Calu3 (cell line): ENCODE data around the gene AIG1. TPM values are rescaled to one million over a fixed set of nuclear protein-coding genes. Genes with fewer than 3 reads are reported as not detected.

Source experiments
- BruUV-seq: library from RNA; stranded (reverse); fragments of 400-500 nt; replicated peaks from 2 replicates; lab custom pipeline; 2021; lab: Mats Ljungman, UMichigan
- CTCF ChIA-PET: fragments of 300-600 bp; sonication (Branson Sonifier 250); formaldehyde crosslinking; loops from one replicate; lab custom pipeline; 2022; ENCODE audit warnings: antibody characterized with exemption; lab: Charles Lee
- DNase-seq: peaks from one replicate; pipeline ENCODE4 v3.0.0; 2022
- H3K27ac Mint-ChIP-seq: one replicate; pipeline ENCODE4 v1.8.0; 2022; ENCODE audit warnings: mixed read lengths; ENCODE audit not compliant: unreplicated experiment
- H3K27me3 Mint-ChIP-seq: one replicate; pipeline ENCODE4 v1.8.0; 2022; ENCODE audit warnings: mixed read lengths; ENCODE audit not compliant: unreplicated experiment
- H3K36me3 Mint-ChIP-seq: one replicate; pipeline ENCODE4 v1.8.0; 2022; ENCODE audit warnings: mild to moderate bottlenecking, moderate library complexity, mixed read lengths; ENCODE audit not compliant: insufficient read depth, unreplicated experiment
- H3K4me1 Mint-ChIP-seq: one replicate; pipeline ENCODE4 v1.8.0; 2022; ENCODE audit warnings: mild to moderate bottlenecking, low read depth, mixed read lengths; ENCODE audit not compliant: unreplicated experiment
- H3K4me3 Mint-ChIP-seq: one replicate; pipeline ENCODE4 v1.8.0; 2022; ENCODE audit warnings: mild to moderate bottlenecking, low read depth, moderate library complexity, mixed read lengths; ENCODE audit not compliant: unreplicated experiment
- H3K9me3 Mint-ChIP-seq: one replicate; pipeline ENCODE4 v1.8.0; 2022; ENCODE audit warnings: low read depth, mixed read lengths; ENCODE audit not compliant: unreplicated experiment
- CTCF ChIP-seq: fragments of 200-600 bp; IDR thresholded peaks from one replicate; pipeline ENCODE4 v1.8.0; 2022; ENCODE audit warnings: antibody characterized with exemption; ENCODE audit not compliant: unreplicated experiment
- intact Hi-C: fragments of 100-400 bp; cut with micrococcal nuclease; formaldehyde crosslinking; loops from one replicate; pipeline ENCODE4 v1.10.0; 2022; ENCODE audit not compliant: unreplicated experiment
- total RNA-seq: library from RNA; stranded (reverse); gene quantifications from 2 replicates; pipeline ENCODE4 v1.2.3, GENCODE V29; 2022

The AIG1 gene
- total RNA-seq, 1 experiment from 2014 or later = 57.2 TPM

DNA sequence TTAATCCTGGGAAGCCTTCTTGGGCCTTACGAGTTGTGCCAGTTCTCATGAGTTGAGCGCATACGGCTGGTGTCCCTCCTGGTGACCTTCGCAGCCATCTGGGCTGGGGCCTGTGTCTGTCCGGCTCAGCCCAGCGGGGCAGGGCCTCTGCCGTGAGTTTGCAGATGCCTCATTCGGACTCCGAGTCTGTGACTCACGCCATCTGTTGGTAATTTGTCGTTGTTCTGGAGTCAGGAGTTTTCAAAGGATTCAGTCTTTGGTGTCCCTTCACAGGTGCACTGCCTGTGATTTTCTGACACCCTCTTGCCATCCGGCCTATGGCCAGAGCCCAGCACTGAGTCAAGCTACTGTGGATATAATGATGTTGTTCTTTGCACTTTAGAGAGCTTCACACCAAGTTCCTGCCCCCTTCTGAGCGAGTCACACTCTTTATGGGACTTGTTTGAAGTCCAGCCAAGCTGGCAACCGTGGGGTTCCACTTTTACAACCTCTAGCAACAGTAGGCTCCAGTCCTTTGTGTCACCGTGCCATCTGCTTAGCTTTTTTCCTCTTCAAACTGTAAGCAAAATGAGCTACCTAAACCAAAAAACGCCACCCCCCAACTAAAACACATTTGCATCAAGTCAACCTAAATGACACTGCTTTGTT is 175.6 kb downstream of the AIG1 start:
- no TSS peak for BruUV-seq
- no peaks in the 10 kb centered on the region for H3K27me3 Mint-ChIP-seq
- H3K27ac Mint-ChIP-seq = no peak overlapping the region
- CTCF ChIA-PET = no interaction called here
- no peaks in the 10 kb centered on the region for H3K9me3 Mint-ChIP-seq
- no peaks in the 10 kb centered on the region for H3K36me3 Mint-ChIP-seq
- no peaks in the 10 kb centered on the region for H3K4me1 Mint-ChIP-seq
- no peak overlapping the region for H3K4me3 Mint-ChIP-seq
- intact Hi-C loops = no loop called here
- no peak for TF ChIP-seq CTCF
- DNase-seq = no peak

- H3K36me3 Mint-ChIP-seq = no peaks in the 10 kb centered on the region
- no peaks in the 10 kb centered on the region for H3K27me3 Mint-ChIP-seq
- no peaks in the 10 kb centered on the region for H3K4me1 Mint-ChIP-seq
- no peak for DNase-seq
- no peak overlapping the region for H3K27ac Mint-ChIP-seq
- BruUV-seq = no TSS peak
- TF ChIP-seq CTCF = no peak
- no peaks in the 10 kb centered on the region for H3K9me3 Mint-ChIP-seq
- intact Hi-C loops = no loop called here
- no peak overlapping the region for H3K4me3 Mint-ChIP-seq
- CTCF ChIA-PET = no interaction called here
These were observed 177.6 kb downstream of the AIG1 start for GRCh38 chr6:143238306-143238705.

DNA sequence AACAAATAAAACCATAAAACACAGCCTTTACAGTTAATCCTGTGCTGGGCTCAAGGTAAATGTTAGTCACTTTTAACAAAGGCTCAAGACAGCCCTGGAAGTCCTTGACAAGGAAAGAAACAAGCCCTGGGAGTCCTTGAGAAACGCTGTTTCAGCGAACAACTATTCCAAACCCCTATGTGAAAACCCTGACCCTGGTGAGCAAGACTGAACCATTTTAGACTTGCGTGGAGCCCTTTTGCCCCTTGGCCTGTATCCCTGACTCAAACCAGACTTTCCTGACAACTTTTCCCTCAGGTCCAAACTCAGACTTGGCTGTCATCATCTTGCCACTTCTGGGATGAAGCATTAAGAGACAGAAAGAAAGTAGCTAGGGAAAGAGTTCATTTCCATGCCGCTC is 180.4 kb downstream of the AIG1 start:
- intact Hi-C loops = no loop called here
- H3K27ac Mint-ChIP-seq = no peak overlapping the region
- H3K36me3 Mint-ChIP-seq = no peaks in the 10 kb centered on the region
- H3K27me3 Mint-ChIP-seq = no peaks in the 10 kb centered on the region
- CTCF ChIA-PET = no interaction called here
- BruUV-seq = no TSS peak
- H3K9me3 Mint-ChIP-seq = no peaks in the 10 kb centered on the region
- DNase-seq = no peak
- H3K4me1 Mint-ChIP-seq = no peaks in the 10 kb centered on the region
- no peak for TF ChIP-seq CTCF
- no peak overlapping the region for H3K4me3 Mint-ChIP-seq

DNA sequence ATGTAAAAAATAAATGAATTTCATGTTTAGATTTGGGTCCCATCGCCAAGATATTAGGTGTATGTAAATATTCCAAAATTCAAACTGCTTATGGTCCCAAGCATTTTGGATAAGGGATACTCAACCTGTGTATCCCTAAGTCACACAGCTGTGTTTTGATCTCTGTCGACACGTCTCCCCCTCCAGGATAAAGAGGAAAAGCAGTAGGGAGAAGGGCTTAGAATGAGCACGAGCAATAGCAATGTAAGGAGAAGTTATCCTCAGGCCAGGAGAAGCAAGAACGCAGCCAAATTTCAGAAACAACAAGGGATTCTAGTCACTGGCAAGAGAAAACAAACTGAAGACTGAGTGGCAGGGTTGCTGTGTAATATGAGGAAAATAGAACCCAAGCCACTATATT is 181.2 kb downstream of the AIG1 start:
- TF ChIP-seq CTCF = no peak
- no peak for DNase-seq
- no peaks in the 10 kb centered on the region for H3K9me3 Mint-ChIP-seq
- no peaks in the 10 kb centered on the region for H3K36me3 Mint-ChIP-seq
- H3K4me3 Mint-ChIP-seq = no peak overlapping the region
- H3K4me1 Mint-ChIP-seq = no peaks in the 10 kb centered on the region
- CTCF ChIA-PET = no interaction called here
- intact Hi-C loops = no loop called here
- no peak overlapping the region for H3K27ac Mint-ChIP-seq
- H3K27me3 Mint-ChIP-seq = no peaks in the 10 kb centered on the region
- no TSS peak for BruUV-seq
